Effector CD4-positive, alpha-beta T cell (primary cell): Measurements from ENCODE around the gene TESPA1.
"Not testable (repeated sequence)": the region's sequence is repeated elsewhere in the genome, so short reads cannot be mapped to it uniquely, and the experiment has no call there.

Experiments
- DNase-seq: peaks from one replicate; pipeline ENCODE4 v3.0.0-alpha.2; 2020

Gene TESPA1

DNA sequence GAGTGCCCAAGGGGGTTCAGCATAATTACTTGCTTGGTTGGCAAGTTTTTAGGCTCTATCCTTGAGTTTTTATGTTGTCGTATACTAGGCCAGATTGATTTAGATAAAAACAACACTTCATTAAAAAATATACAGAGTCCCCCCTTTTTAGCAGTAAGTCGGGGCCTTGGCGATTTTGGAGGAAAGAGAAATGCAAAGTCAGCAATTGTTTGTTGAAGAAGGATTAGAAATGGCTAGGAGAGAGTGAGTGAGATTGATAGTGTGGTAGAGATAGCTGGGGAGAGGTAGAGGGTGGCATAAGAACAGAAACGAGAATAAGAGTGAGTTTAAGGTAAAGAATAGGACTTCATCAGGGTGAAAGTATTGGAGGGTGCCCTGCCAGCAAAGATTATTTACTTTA is 41.3 kb downstream of the TESPA1 start:
- not testable (repeated sequence) for DNase-seq

DNA sequence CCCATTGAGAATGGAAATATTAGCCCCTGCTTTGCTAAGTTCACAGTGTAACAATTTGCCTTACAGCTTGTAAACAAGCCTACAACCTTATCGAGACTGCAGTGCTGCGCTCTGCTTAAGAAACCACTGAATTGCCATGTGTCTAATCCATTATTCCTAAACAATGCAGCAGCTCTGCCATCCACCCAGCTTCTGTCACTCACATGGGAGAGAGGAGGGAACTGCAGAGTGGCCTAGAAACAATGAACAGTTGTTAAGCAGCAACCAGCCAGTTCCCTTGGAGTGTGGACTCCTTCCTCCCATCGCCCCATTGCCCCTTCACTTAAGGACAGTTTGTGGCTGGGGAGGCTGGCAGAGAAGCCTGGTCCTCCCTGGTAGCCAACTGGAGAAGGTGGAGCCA is 42.9 kb downstream of the TESPA1 start:
- DNase-seq, result no peak

DNA sequence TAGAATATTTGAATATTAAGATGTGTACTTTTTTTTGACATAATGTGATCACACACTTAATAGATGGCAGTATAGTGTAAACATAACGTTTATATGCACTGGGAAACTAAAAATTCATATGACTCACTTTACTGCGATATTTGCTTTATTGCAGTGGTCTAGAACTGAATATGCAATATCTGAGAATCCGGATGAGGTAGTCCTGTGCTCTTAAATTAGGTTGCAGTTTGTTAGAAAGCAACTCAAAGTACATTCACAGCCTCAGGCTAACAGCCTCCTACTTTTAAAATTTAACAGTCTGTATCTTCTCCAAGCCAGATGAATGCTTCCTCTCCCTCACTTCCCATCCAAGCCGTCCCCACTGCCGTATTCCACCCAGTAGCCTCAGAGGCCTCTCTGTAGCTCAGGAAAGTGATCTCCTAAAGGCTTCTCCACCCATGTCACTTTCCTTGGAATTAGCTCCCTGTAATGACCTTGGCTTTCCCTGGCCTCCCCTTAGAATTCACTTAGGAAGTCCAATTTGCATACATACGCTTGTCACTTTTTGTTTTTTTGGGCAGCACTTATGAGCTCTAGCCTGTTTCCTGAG is 43.7 kb downstream of the TESPA1 start:
- DNase-seq, result no peak

DNA sequence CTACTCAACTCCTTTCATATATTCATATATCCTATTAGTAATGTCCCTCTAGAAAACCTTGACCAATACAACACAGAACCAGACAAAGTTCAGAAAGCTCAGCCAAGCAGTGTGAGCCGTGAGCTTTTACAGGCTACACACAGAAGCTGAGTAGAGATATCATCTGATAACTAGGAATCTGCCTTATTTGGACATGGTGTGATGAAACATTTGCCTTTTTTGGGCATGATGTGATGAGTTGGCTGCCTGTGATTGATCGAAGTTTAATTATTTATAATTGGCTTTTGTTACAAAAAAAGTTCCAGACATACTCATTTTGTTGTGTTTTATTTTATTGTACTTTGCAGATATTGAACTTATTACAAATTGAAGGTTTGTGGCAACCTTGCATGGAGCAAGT is 46.6 kb downstream of the TESPA1 start:
- no peak for DNase-seq

DNA sequence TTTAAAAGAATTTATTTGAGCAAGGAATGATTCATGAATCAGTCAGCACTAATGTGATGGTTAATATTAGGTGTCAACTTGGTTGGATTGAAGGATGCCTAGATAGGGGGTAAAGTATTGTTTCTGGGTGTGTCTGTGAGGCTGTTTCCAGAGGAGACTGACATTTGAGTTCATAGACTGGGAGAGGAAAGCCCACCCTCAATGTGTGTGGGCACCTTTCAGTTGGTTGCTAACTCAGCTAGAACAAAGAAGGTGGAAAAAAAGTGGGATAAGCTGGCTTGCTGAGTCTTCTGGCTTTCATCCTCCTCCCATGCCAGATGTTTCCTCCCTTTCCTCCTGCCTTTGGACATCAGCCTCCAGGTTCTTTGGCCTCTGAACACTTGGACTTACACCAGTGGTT is 47.2 kb downstream of the TESPA1 start:
- no peak for DNase-seq

DNA sequence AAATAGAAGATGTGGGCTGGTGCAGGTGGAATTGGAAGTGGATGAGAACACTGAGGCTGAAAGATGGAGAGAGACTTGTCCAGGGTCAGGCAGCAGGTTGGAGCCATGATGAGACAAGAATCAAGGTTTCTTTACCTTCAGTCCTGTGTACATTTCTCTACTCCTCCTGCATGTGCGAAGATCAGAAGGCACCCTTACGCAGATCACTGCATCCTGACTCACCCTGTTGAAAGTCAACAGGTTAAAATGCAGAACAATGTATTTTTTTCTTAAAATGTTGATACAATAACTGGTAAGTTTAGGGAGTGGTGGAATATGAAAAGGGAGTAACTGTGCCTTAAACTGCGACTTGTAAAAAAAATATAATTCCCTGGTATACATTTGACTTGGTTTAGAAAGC is 47.8 kb downstream of the TESPA1 start:
- DNase-seq, result no peak

DNA sequence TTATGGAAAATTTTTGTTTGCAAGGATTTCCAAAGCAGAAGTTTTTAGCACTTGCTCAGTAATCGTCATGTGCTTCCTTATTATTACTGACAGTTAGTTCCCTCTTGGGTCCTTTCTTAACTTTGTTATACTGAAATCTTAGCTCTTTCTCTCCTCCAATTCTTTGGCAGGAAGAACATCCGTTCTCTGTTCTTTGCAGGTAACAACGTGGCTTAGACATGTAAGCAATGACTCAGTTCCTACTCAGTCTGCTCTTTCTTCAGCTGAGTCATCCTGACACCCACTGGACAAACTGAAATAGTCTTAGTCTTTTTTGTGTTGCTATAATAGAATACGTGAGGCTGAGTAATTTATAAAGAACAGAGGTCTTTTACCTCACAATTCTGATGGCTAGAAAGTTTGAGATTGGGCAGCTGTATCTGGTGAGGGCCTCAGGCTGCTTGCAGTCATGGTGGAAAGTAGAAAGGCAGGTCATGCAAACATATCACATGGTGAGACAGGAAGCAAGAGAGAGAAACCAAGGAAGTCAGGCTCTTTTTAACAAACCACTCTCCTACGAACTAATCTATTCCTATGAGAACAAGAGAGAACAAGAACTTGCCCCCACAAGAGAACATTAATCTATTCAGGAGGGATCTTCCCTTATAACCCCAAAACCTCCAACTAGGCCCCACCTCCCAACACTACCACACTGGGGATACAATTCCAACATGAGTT is 49.2 kb downstream of the TESPA1 start:
- DNase-seq, result no peak

DNA sequence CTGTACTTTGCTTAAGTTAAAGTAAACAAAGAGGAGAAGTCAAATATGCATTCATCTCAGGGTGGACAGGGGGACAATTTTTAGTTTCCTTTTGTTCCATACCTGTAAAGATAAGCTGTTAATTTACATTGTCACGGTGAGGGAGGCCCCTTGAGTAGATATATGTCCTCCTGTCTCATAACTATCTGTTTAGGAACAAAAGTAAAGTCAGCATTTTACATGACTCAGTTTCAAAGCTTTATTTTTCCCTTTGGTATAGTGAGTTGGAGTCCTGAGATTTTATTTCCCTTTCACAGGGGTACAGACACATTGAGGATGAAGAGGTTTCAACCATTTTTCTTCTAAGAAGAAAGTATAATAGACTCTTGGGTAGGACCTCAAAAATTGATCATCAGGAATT is 50.1 kb downstream of the TESPA1 start:
- no peak for DNase-seq

DNA sequence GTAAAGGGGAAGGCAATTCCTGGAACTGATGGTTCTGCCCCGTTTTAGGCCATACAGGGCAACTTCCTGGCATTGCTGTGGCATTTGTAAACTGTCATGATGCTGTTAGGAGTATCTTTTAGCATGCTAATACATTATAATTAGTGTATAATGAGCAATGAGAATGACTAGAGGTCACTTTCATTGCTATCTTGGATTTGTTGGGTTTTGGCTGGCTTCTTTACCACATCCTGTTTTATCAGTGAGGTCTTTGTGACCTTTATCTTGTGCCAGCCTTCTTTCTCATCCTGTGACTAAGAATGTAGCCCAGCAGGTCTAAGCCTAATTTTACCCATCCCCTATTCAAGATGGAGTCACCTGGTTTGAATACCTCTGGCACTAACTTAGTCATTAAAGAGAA is 51.2 kb downstream of the TESPA1 start:
- no peak for DNase-seq

DNA sequence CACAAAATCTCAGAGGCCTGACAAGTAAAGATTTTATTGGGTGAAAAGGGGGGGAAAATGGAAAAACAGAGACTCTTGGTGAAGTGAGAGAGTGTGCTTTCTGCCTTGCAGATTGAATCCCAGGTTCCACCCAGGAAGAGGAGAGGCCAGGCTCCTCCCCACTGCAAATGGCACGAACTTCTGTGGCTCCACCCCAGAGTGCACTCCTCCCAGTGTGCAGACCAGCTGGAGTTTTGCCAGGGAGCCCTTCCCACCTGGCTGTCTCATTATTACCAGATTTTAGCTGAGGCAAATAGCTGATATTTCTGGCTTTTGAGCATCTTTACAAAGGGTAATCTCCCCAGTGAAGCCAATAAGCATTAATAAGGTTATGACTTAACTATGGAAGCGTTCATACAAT is 51.9 kb downstream of the TESPA1 start:
- no peak for DNase-seq

DNA sequence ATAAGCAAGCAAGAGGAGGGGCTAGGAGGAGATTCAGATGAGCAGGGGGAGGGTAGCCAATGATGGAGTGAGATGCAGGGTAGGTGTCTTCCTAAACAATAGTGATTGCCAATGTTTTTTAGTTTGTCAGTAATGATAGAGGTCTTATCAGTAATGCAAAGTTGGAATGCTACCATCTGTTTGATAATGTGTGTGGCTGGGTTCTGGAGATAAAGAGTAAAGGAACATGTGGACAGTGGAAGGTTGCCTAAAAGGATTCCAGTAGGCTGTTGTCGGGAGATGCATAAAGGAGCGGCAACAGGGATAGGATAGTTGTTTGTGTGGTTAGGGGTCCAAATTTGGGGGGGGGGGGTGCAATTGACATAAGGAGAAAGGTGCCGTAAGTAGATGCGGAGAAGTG is 52.5 kb downstream of the TESPA1 start:
- DNase-seq, result no peak

DNA sequence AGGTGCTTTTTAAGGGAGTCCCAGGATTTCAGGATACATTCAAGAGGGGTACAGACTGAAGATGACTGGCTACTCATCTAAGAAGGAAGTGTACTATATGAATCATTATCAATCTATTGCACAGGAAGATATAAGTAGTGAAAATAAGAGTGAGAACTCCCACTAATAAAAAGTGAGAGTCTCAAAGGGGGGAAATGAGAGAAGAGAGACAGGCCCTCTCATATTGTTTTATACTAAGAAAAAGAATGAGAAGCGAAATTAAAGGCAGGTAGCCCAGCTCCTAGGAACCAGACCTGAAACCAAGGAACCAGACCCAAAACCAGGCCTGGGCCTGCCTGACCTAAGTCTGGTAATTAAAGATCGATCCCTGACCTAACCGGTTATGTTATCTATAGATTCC is 54.6 kb downstream of the TESPA1 start:
- DNase-seq, result no peak

DNA sequence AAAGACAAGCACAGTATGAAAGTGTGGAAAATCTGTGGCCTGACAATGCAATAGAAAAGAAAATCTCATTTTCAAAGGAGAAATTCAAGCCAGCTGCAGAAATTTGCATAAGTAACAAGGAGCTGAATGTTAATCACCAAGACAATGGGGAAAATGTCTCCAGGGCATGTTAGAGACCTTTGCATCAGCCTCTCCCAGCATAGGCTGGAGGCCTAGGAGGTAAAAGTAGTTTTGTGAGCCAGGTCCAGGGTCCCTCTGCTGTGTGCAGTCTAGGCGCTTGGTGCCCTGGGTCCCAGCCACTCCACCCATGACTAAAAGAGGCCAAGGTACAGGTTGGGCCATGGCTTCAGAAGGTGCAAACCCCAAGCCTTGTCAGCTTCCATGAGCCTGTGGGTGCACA is 58.3 kb downstream of the TESPA1 start:
- no peak for DNase-seq

DNA sequence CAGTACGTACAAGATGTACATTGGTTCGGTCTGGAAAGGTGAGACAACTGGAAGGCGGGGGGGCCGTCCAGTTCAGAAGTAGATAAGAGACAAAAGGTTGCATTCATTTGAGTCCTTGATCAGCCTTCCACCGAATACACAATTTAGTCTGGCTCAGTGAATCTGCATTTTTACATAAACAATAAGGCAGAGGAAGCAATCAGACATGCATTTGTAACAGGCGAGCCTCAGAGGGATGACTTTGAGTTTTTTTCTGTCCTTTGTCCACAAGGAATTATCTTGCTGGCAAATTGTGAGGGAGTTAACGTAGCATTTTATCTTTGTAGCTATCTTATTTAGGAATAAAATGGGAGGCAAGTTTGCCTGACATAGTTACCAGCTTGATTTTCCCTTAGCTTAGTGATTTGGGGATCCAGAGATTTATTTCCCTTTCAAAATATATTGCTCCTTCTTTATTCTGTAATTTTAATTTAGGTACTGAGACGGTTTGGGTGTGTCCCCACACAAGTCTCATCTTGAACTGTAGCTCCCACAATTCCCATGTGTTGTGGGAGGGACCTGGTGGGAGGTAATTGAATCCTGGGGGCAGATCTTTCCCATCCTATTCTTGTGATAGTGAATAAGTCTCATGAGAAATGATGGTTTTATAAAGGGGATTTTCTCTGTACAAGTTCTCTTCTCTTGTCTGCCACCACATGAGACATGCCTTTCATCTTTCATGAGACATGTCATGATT is 59.4 kb downstream of the TESPA1 start:
- no peak for DNase-seq

DNA sequence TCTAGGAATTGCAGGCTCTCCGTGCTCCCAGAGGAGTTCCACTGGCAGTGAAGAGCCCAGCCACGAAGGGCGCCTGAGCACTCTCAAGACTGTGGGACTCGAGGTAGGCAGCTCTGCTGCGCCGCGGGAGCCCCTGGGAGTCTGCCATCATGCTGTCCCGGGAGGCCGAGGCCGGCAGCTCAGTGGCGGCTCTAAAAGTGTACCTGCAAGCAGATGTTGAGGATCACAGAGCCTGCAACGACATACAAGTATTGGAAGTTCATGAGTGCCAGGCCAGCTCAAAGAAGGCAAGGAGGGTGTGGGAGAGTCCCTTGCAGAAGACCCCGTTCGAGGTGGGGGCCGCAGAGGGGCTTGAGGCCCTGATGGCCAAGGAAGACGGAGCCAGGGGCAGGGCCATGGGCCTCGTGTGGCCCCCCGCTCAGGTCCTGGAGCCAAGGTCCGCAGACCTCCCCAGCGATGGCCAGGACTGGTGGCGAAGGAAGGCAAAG is 67.5 kb downstream of the TESPA1 start:
- DNase-seq, result no peak
